K562 (cell line): ENCODE results near the gene UTP20. TPM values are rescaled to one million over a fixed set of nuclear protein-coding genes. Genes with fewer than 3 reads are reported as not detected.

Experiments
- BDP1 ChIP-seq: IDR thresholded peaks from 3 replicates; pipeline ENCODE4 v1.6.1; 2011; ENCODE audit not compliant: insufficient read length, insufficient read depth
- CREB5 ChIP-seq: fragments of 250-450 bp; sonication (Bioruptor Pico); IDR thresholded peaks from 2 replicates; pipeline ENCODE4 v1.5.0; 2020; ENCODE audit warnings: mild to moderate bottlenecking
- EGR1 ChIP-seq: fragments of 450-650 bp; conservative IDR thresholded peaks from 2 replicates; pipeline ENCODE4 v1.6.1; 2017; ENCODE audit warnings: mild to moderate bottlenecking
- ETS1 ChIP-seq: conservative IDR thresholded peaks from 2 replicates; pipeline ENCODE4 v1.6.1; 2011; ENCODE audit warnings: low read depth, mild to moderate bottlenecking, low read length; ENCODE audit not compliant: control insufficient read depth
- FOXM1 ChIP-seq, 2 experiments: fragments of 450-650 bp in 1 of 2; sonication (generic) in 1 of 2; formaldehyde crosslinking in 1 of 2; IDR thresholded peaks; 2 replicates each; pipeline versions ENCODE4 v1.6.1 to v1.9.0; 2017 to 2022; ENCODE audit warnings: low read depth in 2 of 2, mild to moderate bottlenecking in 2 of 2, missing genetic modification reagents in 1 of 2, moderate library complexity in 1 of 2
- SFPQ ChIP-seq: fragments of 200-400 bp; formaldehyde crosslinking; IDR thresholded peaks from 2 replicates; pipeline ENCODE4 v1.6.1; 2017; ENCODE audit warnings: mild to moderate bottlenecking, low read depth, low read length, moderate library complexity
- SUPT5H ChIP-seq: fragments of 450-650 bp; IDR thresholded peaks from 2 replicates; pipeline ENCODE4 v1.6.1; 2016
- TSC22D4 ChIP-seq: fragments of 450-650 bp; IDR thresholded peaks from 2 replicates; pipeline ENCODE4 v1.6.1; 2016; ENCODE audit warnings: missing genetic modification characterization, missing biosample characterization, control low read depth
- ZNF146 ChIP-seq: IDR thresholded peaks from one replicate; pipeline ENCODE4 v1.6.1; 2018; ENCODE audit warnings: missing compliant biosample characterization; ENCODE audit not compliant: unreplicated experiment
- ZNF165 ChIP-seq: fragments of 250-450 bp; sonication (Bioruptor Pico); IDR thresholded peaks from 2 replicates; pipeline ENCODE4 v1.4.0; 2020; ENCODE audit warnings: borderline replicate concordance
- ZNF354B ChIP-seq: fragments of 250-450 bp; sonication (Bioruptor Pico); IDR thresholded peaks from 2 replicates; pipeline ENCODE4 v1.4.0; 2020
- polyA plus RNA-seq, 8 experiments: library from polyadenylated mRNA; depleted of rRNA in 4 of 8; stranded (reverse) in 5 of 8; unstranded in 3 of 8; fragments of >200 nt; fragmentation: Nextera tagmentation in 2 of 8; fragmentation: Illumina TruSeq in 1 of 8; extraction: Ambion mirVana in 2 of 8; extraction: Trizol in 1 of 8; gene quantifications; 2 replicates each; pipeline versions ENCODE4 v1.2.1 to v1.2.3, GENCODE V29; 2011 to 2014; ENCODE audit warnings: inconsistent platforms in 1 of 8, missing spikeins in 1 of 8
- total RNA-seq, 7 experiments: library from RNA; depleted of rRNA in 6 of 7; stranded (reverse); fragments of >200 nt in 6 of 7; fragmentation: Illumina TruSeq in 2 of 7; extraction: Trizol in 2 of 7; gene quantifications; 2 replicates each; pipeline versions ENCODE4 v1.2.1 to v1.2.3, GENCODE V29; 2011 to 2021; ENCODE audit warnings: low replicate concordance in 1 of 7
- TF ChIP-seq, protein P1 (sequence below): fragments of 450-650 bp; conservative IDR thresholded peaks from 2 replicates; pipeline ENCODE4 v1.6.1; 2016; ENCODE audit warnings: missing genetic modification characterization, low read depth, mild to moderate bottlenecking, control low read depth, missing compliant biosample characterization
- TF ChIP-seq, protein P2 (sequence below), 2 experiments: fragments of 450-650 bp; formaldehyde crosslinking in 1 of 2; IDR thresholded peaks; 2 replicates each; pipeline versions ENCODE4 v1.4.0 to v1.6.1; 2014 to 2020; ENCODE audit warnings: mild to moderate bottlenecking in 2 of 2, borderline replicate concordance in 1 of 2, low read depth in 1 of 2

The UTP20 gene
- total and polyA plus RNA-seq, 9 of the 15 experiments (the other 6 are each of a cell fraction or from before 2014, with no cell fraction given) = 4.3 to 41.3 (median 20.7) TPM

DNA sequence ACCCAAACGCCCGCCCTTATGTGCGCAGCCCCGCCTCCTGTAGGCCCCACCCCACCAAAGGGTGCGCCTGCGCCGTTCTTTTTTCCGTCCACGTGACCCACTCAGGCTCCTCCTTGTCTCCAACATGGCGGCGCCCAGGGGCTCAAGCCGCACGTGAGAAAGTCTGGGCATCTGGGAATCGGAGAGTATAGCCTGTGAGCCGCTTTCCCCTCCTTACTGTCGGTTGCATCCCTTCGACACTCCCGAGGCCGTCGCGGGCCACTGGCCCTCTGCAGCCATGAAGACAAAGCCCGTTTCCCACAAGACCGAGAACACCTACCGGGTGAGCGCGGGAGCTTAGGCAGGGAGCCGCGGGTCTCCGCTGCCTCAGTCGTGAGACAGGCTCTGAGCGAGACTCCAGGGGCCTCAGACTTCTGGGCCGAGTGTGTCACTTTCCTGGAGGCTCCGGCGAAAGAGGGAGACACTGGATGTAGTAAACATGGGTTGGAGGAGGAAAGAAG is at the start of gene UTP20 (continued):
- TF ChIP-seq SFPQ (no peak), SUPT5H (peak; percentile 67), ETS1 (peak; percentile 98), TSC22D4 (tag) (no peak), ZNF165 (CRISPR knock-in tag) (no peak), CREB5 (CRISPR knock-in tag) (no peak), ZNF354B (CRISPR knock-in tag) (no peak), BDP1 (no peak), FOXM1 (IDR thresholded peaks at IDR 0.05; ENCODE audit: low read depth) (no peak), FOXM1 (CRISPR knock-in tag; IDR thresholded peaks at IDR 0.05; ENCODE audit: low read depth) (no peak), EGR1 (no peak), ZNF146 (CRISPR knock-in tag) (no peak)
- TF ChIP-seq, protein P1, sequence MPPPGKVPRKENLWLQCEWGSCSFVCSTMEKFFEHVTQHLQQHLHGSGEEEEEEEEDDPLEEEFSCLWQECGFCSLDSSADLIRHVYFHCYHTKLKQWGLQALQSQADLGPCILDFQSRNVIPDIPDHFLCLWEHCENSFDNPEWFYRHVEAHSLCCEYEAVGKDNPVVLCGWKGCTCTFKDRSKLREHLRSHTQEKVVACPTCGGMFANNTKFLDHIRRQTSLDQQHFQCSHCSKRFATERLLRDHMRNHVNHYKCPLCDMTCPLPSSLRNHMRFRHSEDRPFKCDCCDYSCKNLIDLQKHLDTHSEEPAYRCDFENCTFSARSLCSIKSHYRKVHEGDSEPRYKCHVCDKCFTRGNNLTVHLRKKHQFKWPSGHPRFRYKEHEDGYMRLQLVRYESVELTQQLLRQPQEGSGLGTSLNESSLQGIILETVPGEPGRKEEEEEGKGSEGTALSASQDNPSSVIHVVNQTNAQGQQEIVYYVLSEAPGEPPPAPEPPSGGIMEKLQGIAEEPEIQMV (tag) = no peak
- TF ChIP-seq, protein P2, sequence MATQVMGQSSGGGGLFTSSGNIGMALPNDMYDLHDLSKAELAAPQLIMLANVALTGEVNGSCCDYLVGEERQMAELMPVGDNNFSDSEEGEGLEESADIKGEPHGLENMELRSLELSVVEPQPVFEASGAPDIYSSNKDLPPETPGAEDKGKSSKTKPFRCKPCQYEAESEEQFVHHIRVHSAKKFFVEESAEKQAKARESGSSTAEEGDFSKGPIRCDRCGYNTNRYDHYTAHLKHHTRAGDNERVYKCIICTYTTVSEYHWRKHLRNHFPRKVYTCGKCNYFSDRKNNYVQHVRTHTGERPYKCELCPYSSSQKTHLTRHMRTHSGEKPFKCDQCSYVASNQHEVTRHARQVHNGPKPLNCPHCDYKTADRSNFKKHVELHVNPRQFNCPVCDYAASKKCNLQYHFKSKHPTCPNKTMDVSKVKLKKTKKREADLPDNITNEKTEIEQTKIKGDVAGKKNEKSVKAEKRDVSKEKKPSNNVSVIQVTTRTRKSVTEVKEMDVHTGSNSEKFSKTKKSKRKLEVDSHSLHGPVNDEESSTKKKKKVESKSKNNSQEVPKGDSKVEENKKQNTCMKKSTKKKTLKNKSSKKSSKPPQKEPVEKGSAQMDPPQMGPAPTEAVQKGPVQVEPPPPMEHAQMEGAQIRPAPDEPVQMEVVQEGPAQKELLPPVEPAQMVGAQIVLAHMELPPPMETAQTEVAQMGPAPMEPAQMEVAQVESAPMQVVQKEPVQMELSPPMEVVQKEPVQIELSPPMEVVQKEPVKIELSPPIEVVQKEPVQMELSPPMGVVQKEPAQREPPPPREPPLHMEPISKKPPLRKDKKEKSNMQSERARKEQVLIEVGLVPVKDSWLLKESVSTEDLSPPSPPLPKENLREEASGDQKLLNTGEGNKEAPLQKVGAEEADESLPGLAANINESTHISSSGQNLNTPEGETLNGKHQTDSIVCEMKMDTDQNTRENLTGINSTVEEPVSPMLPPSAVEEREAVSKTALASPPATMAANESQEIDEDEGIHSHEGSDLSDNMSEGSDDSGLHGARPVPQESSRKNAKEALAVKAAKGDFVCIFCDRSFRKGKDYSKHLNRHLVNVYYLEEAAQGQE (IDR thresholded peaks at IDR 0.05; ENCODE audit: borderline replicate concordance) = peak; percentile 76
- TF ChIP-seq, protein P2 (CRISPR knock-in tag; IDR thresholded peaks at IDR 0.05; ENCODE audit: low read depth) = no peak
